ENCODE measurements around the gene DDX41.
"Not testable (repeated sequence)": the region's sequence is repeated elsewhere in the genome, so short reads cannot be mapped to it uniquely, and the experiment has no call there.

The DDX41 gene

GRCh38 chr5:177516601-177517568, at the start of gene DDX41:
DDX41 (minus strand) TSS chr5:177516961; CDS start chr5:177516945, 16 bp downstream.
- no peak for TF ChIP-seq EZH2phosphoT487 (IDR thresholded peaks at IDR 0.05; ENCODE audit: borderline replicate concordance)
- TF ChIP-seq, protein P1, sequence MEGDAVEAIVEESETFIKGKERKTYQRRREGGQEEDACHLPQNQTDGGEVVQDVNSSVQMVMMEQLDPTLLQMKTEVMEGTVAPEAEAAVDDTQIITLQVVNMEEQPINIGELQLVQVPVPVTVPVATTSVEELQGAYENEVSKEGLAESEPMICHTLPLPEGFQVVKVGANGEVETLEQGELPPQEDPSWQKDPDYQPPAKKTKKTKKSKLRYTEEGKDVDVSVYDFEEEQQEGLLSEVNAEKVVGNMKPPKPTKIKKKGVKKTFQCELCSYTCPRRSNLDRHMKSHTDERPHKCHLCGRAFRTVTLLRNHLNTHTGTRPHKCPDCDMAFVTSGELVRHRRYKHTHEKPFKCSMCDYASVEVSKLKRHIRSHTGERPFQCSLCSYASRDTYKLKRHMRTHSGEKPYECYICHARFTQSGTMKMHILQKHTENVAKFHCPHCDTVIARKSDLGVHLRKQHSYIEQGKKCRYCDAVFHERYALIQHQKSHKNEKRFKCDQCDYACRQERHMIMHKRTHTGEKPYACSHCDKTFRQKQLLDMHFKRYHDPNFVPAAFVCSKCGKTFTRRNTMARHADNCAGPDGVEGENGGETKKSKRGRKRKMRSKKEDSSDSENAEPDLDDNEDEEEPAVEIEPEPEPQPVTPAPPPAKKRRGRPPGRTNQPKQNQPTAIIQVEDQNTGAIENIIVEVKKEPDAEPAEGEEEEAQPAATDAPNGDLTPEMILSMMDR (conservative IDR thresholded peaks at IDR 0.05; ENCODE audit: low read length) = no peak
- Histone ChIP-seq H3K4me1 (ENCODE audit: insufficient read depth, low read length, poor library complexity, severe bottlenecking) (peaks cover 11% of the 10 kb centered on the region), H3K27me3 (ENCODE audit: insufficient read depth, low read length, poor library complexity, severe bottlenecking) (no peaks in the 10 kb centered on the region), H2AFZ (ENCODE audit: low read length) (peak within 1 kb of the TSS; percentile 73), H3K9ac (ENCODE audit: low read depth, low read length, poor library complexity, severe bottlenecking) (peak within 1 kb of the TSS; percentile 87), H3K36me3 (ENCODE audit: insufficient read depth, low read length) (no peaks in the 10 kb centered on the region; the same call in 1 of the 2 replicates), H3K4me2 (ENCODE audit: low read depth, low read length, poor library complexity, severe bottlenecking) (peak within 1 kb of the TSS; percentile 85), H4K20me1 (ENCODE audit: insufficient read depth, low read length, poor library complexity, severe bottlenecking) (peaks cover 11% of the 10 kb centered on the region), H3K9me2 (replicated peaks; ENCODE audit: low read depth, low read length) (no peaks in the 10 kb centered on the region), H3F3A (ENCODE audit: low read depth) (no peaks in the 10 kb centered on the region), H3K4me3 (ENCODE audit: low read length, poor library complexity, severe bottlenecking) (peak within 1 kb of the TSS; percentile 91), H3K9me3 (ENCODE audit: insufficient read depth, low read depth, low read length) (no peaks in the 10 kb centered on the region), H3K79me2 (ENCODE audit: insufficient read depth, low read length) (peaks cover 44% of the 10 kb centered on the region; the same call in 1 of the 2 replicates)

DNA sequence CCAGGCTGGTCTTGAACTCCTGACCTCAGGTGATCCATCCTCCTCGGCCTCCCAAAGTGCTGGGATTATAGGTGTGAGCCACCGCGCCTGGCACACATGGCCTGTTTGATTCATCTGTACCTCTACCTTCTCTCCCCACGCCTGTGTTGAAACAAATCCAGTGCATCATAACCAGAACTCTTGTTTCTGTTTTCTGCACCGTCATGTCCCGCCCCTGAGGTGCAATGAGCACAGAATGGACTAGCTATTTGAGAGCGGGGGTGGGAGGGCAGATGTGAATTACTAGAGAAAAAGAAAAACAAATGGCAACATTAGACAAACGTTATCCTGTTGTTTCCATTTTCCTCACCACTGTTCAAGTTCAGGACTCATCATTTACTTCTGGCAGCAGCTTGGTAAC, 48.3 kb upstream of the DDX41 start:
- H3K9ac ChIP-seq (ENCODE audit: low read depth, low read length, poor library complexity, severe bottlenecking) = no peak overlapping the region
- no peaks in the 10 kb centered on the region for H3F3A ChIP-seq (ENCODE audit: low read depth)
- H3K9me2 ChIP-seq (replicated peaks; ENCODE audit: low read depth, low read length) = no peaks in the 10 kb centered on the region
- H2AFZ ChIP-seq (ENCODE audit: low read length) = no peak overlapping the region
- H3K9me3 ChIP-seq (ENCODE audit: insufficient read depth, low read depth, low read length) = no peaks in the 10 kb centered on the region
- H3K36me3 ChIP-seq (ENCODE audit: insufficient read depth, low read length) = no peaks in the 10 kb centered on the region
- no peak overlapping the region for H3K4me3 ChIP-seq (ENCODE audit: low read length, poor library complexity, severe bottlenecking)
- no peaks in the 10 kb centered on the region for H3K4me1 ChIP-seq (ENCODE audit: insufficient read depth, low read length, poor library complexity, severe bottlenecking)
- H3K27me3 ChIP-seq (ENCODE audit: insufficient read depth, low read length, poor library complexity, severe bottlenecking) = no peaks in the 10 kb centered on the region
- H3K4me2 ChIP-seq (ENCODE audit: low read depth, low read length, poor library complexity, severe bottlenecking) = no peak overlapping the region
- H3K79me2 ChIP-seq (ENCODE audit: insufficient read depth, low read length) = no peaks in the 10 kb centered on the region
- TF ChIP-seq, protein P1 (conservative IDR thresholded peaks at IDR 0.05; ENCODE audit: low read length) = no peak
- TF ChIP-seq EZH2phosphoT487 (IDR thresholded peaks at IDR 0.05; ENCODE audit: borderline replicate concordance) = no peak
- H4K20me1 ChIP-seq (ENCODE audit: insufficient read depth, low read length, poor library complexity, severe bottlenecking) = no peaks in the 10 kb centered on the region

DNA sequence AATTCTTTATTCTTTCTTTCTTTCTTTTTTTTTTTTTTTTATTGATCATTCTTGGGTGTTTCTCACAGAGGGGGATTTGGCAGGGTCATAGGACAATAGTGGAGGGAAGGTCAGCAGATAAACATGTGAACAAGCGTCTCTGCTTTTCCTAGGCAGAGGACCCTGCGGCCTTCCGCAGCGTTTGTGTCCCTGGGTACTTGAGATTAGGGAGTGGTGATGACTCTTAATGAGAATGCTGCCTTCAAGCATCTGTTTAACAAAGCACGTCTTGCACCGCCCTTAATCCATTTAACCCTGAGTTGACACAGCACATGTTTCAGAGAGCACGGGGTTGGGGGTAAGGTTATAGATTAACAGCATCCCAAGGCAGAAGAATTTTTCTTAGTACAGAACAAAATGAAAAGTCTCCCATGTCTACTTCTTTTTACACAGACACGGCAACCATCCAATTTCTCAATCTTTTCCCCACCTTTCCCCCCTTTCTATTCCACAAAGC, 42.7 kb upstream of the DDX41 start:
- H3K9me2 ChIP-seq (replicated peaks; ENCODE audit: low read depth, low read length); H3K9me3 ChIP-seq (ENCODE audit: insufficient read depth, low read depth, low read length); H3K9ac ChIP-seq (ENCODE audit: low read depth, low read length, poor library complexity, severe bottlenecking); H4K20me1 ChIP-seq (ENCODE audit: insufficient read depth, low read length, poor library complexity, severe bottlenecking); H3K4me2 ChIP-seq (ENCODE audit: low read depth, low read length, poor library complexity, severe bottlenecking); H3F3A ChIP-seq (ENCODE audit: low read depth); H3K36me3 ChIP-seq (ENCODE audit: insufficient read depth, low read length); H3K79me2 ChIP-seq (ENCODE audit: insufficient read depth, low read length); H3K4me1 ChIP-seq (ENCODE audit: insufficient read depth, low read length, poor library complexity, severe bottlenecking); H2AFZ ChIP-seq (ENCODE audit: low read length); H3K27me3 ChIP-seq (ENCODE audit: insufficient read depth, low read length, poor library complexity, severe bottlenecking); H3K4me3 ChIP-seq (ENCODE audit: low read length, poor library complexity, severe bottlenecking): not testable (repeated sequence)
